ENCODE data around the gene ADAMTSL1. TPM values are rescaled to one million over a fixed set of nuclear protein-coding genes. Genes with fewer than 3 reads are reported as not detected.

Gene ADAMTSL1
- not detected in 2 replicates for total RNA-seq

DNA sequence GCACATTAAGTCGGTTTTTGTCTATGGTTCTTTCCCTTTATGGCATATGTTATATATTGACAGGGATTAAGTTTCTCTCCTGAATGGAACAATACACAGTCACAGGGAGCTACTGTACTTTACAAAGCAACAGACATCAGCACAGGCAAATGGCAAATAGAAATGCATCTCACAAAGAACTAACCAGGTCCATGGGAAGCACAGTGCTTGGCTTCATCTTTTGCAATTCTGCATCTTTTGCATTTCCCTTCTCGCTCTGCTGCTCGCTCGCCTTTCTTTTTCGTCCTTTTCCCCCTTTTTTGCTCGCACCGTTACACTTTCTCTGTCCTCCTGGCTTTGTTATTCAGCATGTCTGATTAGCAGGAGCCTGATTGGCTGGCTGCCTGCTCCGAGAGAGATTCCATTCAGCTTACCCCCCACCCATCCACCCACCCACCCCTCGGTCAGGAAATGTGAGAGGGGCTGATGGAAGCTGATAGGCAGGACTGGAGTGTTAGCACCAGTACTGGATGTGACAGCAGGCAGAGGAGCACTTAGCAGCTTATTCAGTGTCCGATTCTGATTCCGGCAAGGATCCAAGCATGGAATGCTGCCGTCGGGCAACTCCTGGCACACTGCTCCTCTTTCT lies at the start of gene ADAMTSL1:
Gene ADAMTSL1, plus strand, starts transcription at position 502 of the 628 bp plus-strand sequence. Its CDS starts 80 bp downstream, at position 582.
- intact Hi-C loops (cut with micrococcal nuclease), result no loop called here
- H3K27me3 Mint-ChIP-seq (ENCODE audit: low read depth), result peaks cover 5% of the 10 kb centered on the region
- DNase-seq (ENCODE audit: low spot score), result no peak
- H3K9me3 Mint-ChIP-seq, result no peaks in the 10 kb centered on the region
- H3K36me3 Mint-ChIP-seq (ENCODE audit: low read depth), result no peaks in the 10 kb centered on the region
- H3K27ac Mint-ChIP-seq, result no peak within 1 kb of the TSS
- no peaks in the 10 kb centered on the region for H3K4me1 Mint-ChIP-seq (ENCODE audit: low read depth)
- no peak within 1 kb of the TSS for H3K4me3 Mint-ChIP-seq (ENCODE audit: low read depth)

- Mint-ChIP-seq H3K27ac (no peak overlapping the region), H3K27me3 (ENCODE audit: low read depth) (no peaks in the 10 kb centered on the region), H3K4me3 (ENCODE audit: low read depth) (no peak overlapping the region), H3K4me1 (ENCODE audit: low read depth) (no peaks in the 10 kb centered on the region), H3K36me3 (ENCODE audit: low read depth) (no peaks in the 10 kb centered on the region), H3K9me3 (no peaks in the 10 kb centered on the region)
- DNase-seq (ENCODE audit: low spot score), result no peak
- intact Hi-C loops (cut with micrococcal nuclease), result no loop called here
Observed at GRCh38 chr9:18427691-18428090, 46.3 kb upstream of the ADAMTSL1 start.

DNA sequence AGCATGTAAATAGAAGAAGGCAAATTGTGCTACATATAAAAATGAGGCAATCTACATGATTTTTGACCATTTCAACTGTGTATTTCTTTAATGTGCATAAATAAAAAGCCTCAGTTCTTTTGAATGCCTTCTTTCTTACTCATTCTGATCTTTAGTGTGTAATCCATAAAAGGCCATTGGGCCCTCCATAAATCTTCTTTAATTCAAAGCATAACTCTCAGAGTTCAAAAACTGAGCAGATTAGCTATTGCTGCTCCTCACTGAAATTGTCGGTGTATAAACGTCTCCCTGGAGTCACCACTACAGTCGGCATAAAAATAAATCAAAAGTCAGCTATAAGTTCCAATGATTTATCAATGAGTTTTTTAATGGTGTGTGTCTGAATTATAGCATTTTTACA lies 45.3 kb upstream of the ADAMTSL1 start:
- no peaks in the 10 kb centered on the region for H3K9me3 Mint-ChIP-seq
- no peaks in the 10 kb centered on the region for H3K36me3 Mint-ChIP-seq (ENCODE audit: low read depth)
- H3K4me3 Mint-ChIP-seq (ENCODE audit: low read depth), result no peak overlapping the region
- H3K4me1 Mint-ChIP-seq (ENCODE audit: low read depth), result no peaks in the 10 kb centered on the region
- no peaks in the 10 kb centered on the region for H3K27me3 Mint-ChIP-seq (ENCODE audit: low read depth)
- DNase-seq (ENCODE audit: low spot score), result no peak
- H3K27ac Mint-ChIP-seq, result no peak overlapping the region
- intact Hi-C loops (cut with micrococcal nuclease), result no loop called here

- Mint-ChIP-seq H3K36me3 (ENCODE audit: low read depth) (no peaks in the 10 kb centered on the region), H3K4me3 (ENCODE audit: low read depth) (no peak overlapping the region), H3K27ac (no peak overlapping the region)
Observed at GRCh38 chr9:18429070-18429469, 44.9 kb upstream of the ADAMTSL1 start.

GRCh38 chr9:18433620-18434019 lies 40.3 kb upstream of the ADAMTSL1 start:
- no peak for DNase-seq (ENCODE audit: low spot score)
- Mint-ChIP-seq H3K27ac (no peak overlapping the region), H3K9me3 (no peaks in the 10 kb centered on the region), H3K4me3 (ENCODE audit: low read depth) (no peak overlapping the region), H3K4me1 (ENCODE audit: low read depth) (no peaks in the 10 kb centered on the region), H3K36me3 (ENCODE audit: low read depth) (no peaks in the 10 kb centered on the region), H3K27me3 (ENCODE audit: low read depth) (peaks cover 8% of the 10 kb centered on the region)
- intact Hi-C loops (cut with micrococcal nuclease), result no loop called here

More at GRCh38 chr9:18429070-18429469, 44.9 kb upstream of the ADAMTSL1 start:
- intact Hi-C loops (cut with micrococcal nuclease), result no loop called here
- H3K4me1 Mint-ChIP-seq (ENCODE audit: low read depth), result no peaks in the 10 kb centered on the region
- H3K9me3 Mint-ChIP-seq, result no peaks in the 10 kb centered on the region
- DNase-seq (ENCODE audit: low spot score), result no peak
- no peaks in the 10 kb centered on the region for H3K27me3 Mint-ChIP-seq (ENCODE audit: low read depth)

DNA sequence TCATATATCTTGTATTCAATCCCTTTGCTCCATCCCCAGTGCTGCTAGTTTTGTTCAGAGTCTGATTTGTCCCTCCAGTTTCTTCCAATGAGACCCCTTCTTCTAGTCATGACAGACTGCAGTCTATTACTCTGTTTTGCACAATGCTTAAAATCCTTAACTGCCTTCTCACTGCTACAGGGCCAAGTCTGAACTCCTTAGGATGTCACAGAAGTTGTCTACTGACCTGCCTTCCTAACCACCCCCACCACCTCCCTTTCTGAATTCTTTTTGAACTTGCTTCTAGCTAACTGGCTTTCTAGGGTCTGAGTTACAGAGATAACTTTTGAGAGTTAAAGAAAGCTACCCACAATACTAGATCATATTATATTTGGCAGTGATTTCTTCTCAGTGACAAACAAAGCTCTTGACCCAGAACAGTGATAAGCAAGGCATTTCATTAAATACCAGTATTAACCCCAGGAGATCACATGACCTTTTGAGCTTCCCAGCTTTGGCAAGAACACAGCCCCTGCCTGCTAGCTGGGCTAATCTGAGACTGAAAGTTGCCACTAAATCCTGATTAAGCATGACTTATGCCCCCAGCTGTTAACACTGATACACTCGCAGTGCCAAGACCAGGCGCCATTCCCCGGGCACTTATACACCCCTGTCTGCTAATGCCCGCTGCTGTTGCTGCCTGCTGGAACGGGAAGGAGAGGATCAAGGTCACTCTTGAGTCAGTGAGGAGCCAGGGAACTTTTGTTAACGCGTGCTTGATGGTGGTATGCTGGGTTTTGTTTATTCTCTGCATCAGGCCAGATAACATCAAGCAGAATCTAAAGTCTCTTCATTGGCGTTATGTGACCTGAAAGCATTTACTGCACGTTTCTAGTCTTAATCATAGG lies 36.4 kb upstream of the ADAMTSL1 start:
- Mint-ChIP-seq H3K27ac (no peak overlapping the region), H3K27me3 (ENCODE audit: low read depth) (peaks cover 13% of the 10 kb centered on the region), H3K4me1 (ENCODE audit: low read depth) (no peaks in the 10 kb centered on the region), H3K4me3 (ENCODE audit: low read depth) (no peak overlapping the region), H3K9me3 (no peaks in the 10 kb centered on the region), H3K36me3 (ENCODE audit: low read depth) (no peaks in the 10 kb centered on the region)
- intact Hi-C loops (cut with micrococcal nuclease), result no loop called here
- no peak for DNase-seq (ENCODE audit: low spot score)

DNA sequence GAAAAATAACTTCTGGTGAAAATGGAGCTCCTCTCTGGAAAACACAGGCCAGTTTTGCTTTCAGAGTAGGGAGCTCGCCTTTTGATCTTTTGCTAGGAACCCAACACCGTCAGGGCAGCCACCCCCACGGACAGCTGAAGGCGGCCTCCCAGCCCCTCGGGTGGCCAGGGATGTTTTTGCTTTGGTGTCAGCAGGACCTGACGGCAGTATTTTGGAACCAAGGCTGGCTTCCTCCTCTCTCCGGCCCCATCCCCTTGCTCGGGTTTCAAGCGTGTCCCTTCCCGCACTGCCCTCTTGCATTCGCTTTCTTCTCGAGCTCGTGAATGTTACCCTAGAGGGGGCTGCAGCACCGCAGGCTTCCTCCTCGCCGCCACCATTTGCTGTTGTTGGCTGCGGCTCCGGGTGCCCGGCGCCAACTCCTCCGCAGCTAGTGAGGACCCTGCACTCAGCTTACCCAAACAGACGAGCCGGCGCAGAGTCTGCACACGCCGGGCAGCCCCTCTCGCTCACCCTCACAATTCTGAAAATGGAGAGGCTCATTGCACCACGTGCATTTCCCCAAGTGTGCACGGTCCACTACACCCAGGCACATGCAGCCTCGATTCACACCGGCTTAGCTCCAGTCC lies 35.5 kb upstream of the ADAMTSL1 start:
- no peaks in the 10 kb centered on the region for H3K4me1 Mint-ChIP-seq (ENCODE audit: low read depth)
- H3K36me3 Mint-ChIP-seq (ENCODE audit: low read depth), result no peaks in the 10 kb centered on the region
- intact Hi-C loops (cut with micrococcal nuclease), result no loop called here
- no peak for DNase-seq (ENCODE audit: low spot score)
- H3K27me3 Mint-ChIP-seq (ENCODE audit: low read depth), result peaks cover 13% of the 10 kb centered on the region
- no peak overlapping the region for H3K4me3 Mint-ChIP-seq (ENCODE audit: low read depth)
- H3K27ac Mint-ChIP-seq, result no peak overlapping the region
- H3K9me3 Mint-ChIP-seq, result no peaks in the 10 kb centered on the region

DNA sequence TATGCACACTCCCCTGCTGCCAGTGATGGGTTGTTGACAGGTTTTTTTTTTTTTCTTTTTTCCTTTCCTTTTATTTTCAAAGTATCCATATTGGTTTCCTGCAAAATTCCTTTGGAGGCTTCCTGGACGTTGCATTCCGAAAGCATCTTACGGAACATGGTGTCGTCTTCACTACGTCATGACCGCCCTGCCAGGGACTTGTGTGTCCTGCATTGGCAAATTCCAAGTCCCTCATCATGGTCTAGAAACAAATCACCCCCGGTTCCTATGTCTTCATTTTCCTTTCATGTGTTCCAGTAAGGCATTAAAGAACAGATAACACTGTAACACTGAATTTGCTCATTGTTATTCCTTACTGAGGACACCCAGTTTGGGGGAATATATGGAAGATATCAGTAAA lies 35.0 kb upstream of the ADAMTSL1 start:
- no peak overlapping the region for H3K4me3 Mint-ChIP-seq (ENCODE audit: low read depth)
- no peak for DNase-seq (ENCODE audit: low spot score)

GRCh38 chr9:18441261-18441660 lies 32.7 kb upstream of the ADAMTSL1 start:
- peaks cover 13% of the 10 kb centered on the region for H3K27me3 Mint-ChIP-seq (ENCODE audit: low read depth)
- intact Hi-C loops (cut with micrococcal nuclease), result loop anchor here (10.0 kb wide), 1 partner anchor 1014 kb away; no protein-coding TSS in a partner anchor
- no peaks in the 10 kb centered on the region for H3K36me3 Mint-ChIP-seq (ENCODE audit: low read depth)
- H3K9me3 Mint-ChIP-seq, result no peaks in the 10 kb centered on the region
- H3K27ac Mint-ChIP-seq, result no peak overlapping the region
- H3K4me3 Mint-ChIP-seq (ENCODE audit: low read depth), result no peak overlapping the region
- no peak for DNase-seq (ENCODE audit: low spot score)
- H3K4me1 Mint-ChIP-seq (ENCODE audit: low read depth), result no peaks in the 10 kb centered on the region

More for the DNA sequence above, 35.0 kb upstream of the ADAMTSL1 start:
- peaks cover 13% of the 10 kb centered on the region for H3K27me3 Mint-ChIP-seq (ENCODE audit: low read depth)
- no peak overlapping the region for H3K27ac Mint-ChIP-seq
- no peaks in the 10 kb centered on the region for H3K4me1 Mint-ChIP-seq (ENCODE audit: low read depth)
- H3K9me3 Mint-ChIP-seq, result no peaks in the 10 kb centered on the region
- intact Hi-C loops (cut with micrococcal nuclease), result no loop called here
- H3K36me3 Mint-ChIP-seq (ENCODE audit: low read depth), result no peaks in the 10 kb centered on the region

GRCh38 chr9:18442629-18443491 lies 31.1 kb upstream of the ADAMTSL1 start:
- no peaks in the 10 kb centered on the region for H3K36me3 Mint-ChIP-seq (ENCODE audit: low read depth)
- peaks cover 12% of the 10 kb centered on the region for H3K27me3 Mint-ChIP-seq (ENCODE audit: low read depth)
- H3K4me1 Mint-ChIP-seq (ENCODE audit: low read depth), result no peaks in the 10 kb centered on the region
- no peak overlapping the region for H3K4me3 Mint-ChIP-seq (ENCODE audit: low read depth)
- no peak overlapping the region for H3K27ac Mint-ChIP-seq
- H3K9me3 Mint-ChIP-seq, result no peaks in the 10 kb centered on the region
- intact Hi-C loops (cut with micrococcal nuclease), result loop anchor here (1.0 to 10.0 kb wide), 2 partner anchors 188 to 1012 kb away; no protein-coding TSS in a partner anchor
- peak; percentile 27 for DNase-seq (ENCODE audit: low spot score)

DNA sequence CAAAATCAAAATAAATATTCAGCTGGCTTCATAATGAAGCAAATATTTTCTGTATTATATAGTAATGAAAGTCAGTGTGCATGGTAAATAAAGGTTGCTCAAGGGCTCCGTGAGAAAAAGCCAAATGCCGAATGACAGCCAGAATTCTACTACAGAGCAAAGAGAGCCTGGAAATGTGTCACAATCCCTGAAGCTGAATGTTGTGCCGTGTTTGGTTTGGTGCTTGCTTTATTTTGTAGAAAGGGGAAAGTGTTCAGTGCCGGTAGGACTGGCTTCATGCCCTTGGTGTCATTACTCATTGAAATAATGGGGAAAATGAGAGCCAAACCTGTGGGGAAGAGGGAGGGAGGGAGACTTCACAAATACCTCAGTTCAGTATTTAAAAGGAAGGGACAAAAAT lies 26.8 kb upstream of the ADAMTSL1 start:
- H3K9me3 Mint-ChIP-seq, result no peaks in the 10 kb centered on the region
- DNase-seq (ENCODE audit: low spot score), result no peak
- no peaks in the 10 kb centered on the region for H3K4me1 Mint-ChIP-seq (ENCODE audit: low read depth)
- no peak overlapping the region for H3K27ac Mint-ChIP-seq
- H3K36me3 Mint-ChIP-seq (ENCODE audit: low read depth), result no peaks in the 10 kb centered on the region
- intact Hi-C loops (cut with micrococcal nuclease), result loop anchor here (5.0 to 10.0 kb wide), 2 partner anchors 580 to 1008 kb away; no protein-coding TSS in a partner anchor
- no peak overlapping the region for H3K4me3 Mint-ChIP-seq (ENCODE audit: low read depth)
- H3K27me3 Mint-ChIP-seq (ENCODE audit: low read depth), result no peaks in the 10 kb centered on the region

DNA sequence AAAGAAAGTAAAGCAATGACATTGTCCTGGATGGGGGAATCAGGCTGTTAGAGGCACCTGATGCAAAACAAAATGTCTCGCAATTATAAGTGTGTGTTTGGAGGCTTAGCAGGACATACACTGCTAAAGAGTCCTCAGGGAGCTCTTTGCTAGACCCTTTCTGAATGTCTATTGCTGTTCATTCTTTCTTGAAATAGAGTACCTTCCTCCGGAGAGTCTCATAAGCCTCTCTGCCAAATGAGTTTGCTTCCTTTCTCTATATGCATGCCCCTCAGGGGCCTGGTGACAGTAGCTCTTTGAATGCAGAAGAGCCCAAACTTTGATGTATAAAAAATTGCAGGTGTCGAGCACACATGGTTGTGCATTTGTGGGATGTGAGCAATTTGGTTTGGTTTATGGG lies 26.4 kb upstream of the ADAMTSL1 start:
- H3K36me3 Mint-ChIP-seq (ENCODE audit: low read depth), result no peaks in the 10 kb centered on the region
- H3K9me3 Mint-ChIP-seq, result no peaks in the 10 kb centered on the region
- no peak for DNase-seq (ENCODE audit: low spot score)
- no peak overlapping the region for H3K4me3 Mint-ChIP-seq (ENCODE audit: low read depth)
- H3K27me3 Mint-ChIP-seq (ENCODE audit: low read depth), result no peaks in the 10 kb centered on the region
- intact Hi-C loops (cut with micrococcal nuclease), result loop anchor here (5.0 to 10.0 kb wide), 2 partner anchors 580 to 1007 kb away; no protein-coding TSS in a partner anchor
- H3K4me1 Mint-ChIP-seq (ENCODE audit: low read depth), result no peaks in the 10 kb centered on the region
- H3K27ac Mint-ChIP-seq, result no peak overlapping the region
